ENCODE results near the gene ATP6V1G1.
"Not testable (repeated sequence)": the region's sequence is repeated elsewhere in the genome, so short reads cannot be mapped to it uniquely, and the experiment has no call there.

The ATP6V1G1 gene

GRCh38 chr9:114580609-114581193 is 6.9 kb upstream of the ATP6V1G1 start:
- DNase-seq (ENCODE audit: low read depth): no peak

GRCh38 chr9:114583371-114584155 is 4.0 kb upstream of the ATP6V1G1 start:
- DNase-seq (ENCODE audit: low read depth): no peak

GRCh38 chr9:114588210-114588609 is 641 bp downstream of the ATP6V1G1 start:
- DNase-seq (ENCODE audit: low read depth): no peak

- no peak for DNase-seq (ENCODE audit: low read depth)
Measured at GRCh38 chr9:114588651-114589526, 1.3 kb downstream of the ATP6V1G1 start.

GRCh38 chr9:114590328-114590727 is 2.8 kb downstream of the ATP6V1G1 start:
- no peak for DNase-seq (ENCODE audit: low read depth)

GRCh38 chr9:114591291-114591787 is 3.8 kb downstream of the ATP6V1G1 start:
- no peak for DNase-seq (ENCODE audit: low read depth)

GRCh38 chr9:114591849-114592248 is 4.3 kb downstream of the ATP6V1G1 start:
- no peak for DNase-seq (ENCODE audit: low read depth)

GRCh38 chr9:114592356-114592755 is 4.8 kb downstream of the ATP6V1G1 start:
- no peak for DNase-seq (ENCODE audit: low read depth)

- no peak for DNase-seq (ENCODE audit: low read depth)
Measured at GRCh38 chr9:114594136-114594535, 6.6 kb downstream of the ATP6V1G1 start.

GRCh38 chr9:114600502-114601248 is 13.1 kb downstream of the ATP6V1G1 start:
- not testable (repeated sequence) for DNase-seq (ENCODE audit: low read depth)

- not testable (repeated sequence) for DNase-seq (ENCODE audit: low read depth)
Measured at GRCh38 chr9:114601787-114602186, 14.2 kb downstream of the ATP6V1G1 start.

GRCh38 chr9:114602620-114603019 is 15.1 kb downstream of the ATP6V1G1 start:
- DNase-seq (ENCODE audit: low read depth): no peak

- DNase-seq (ENCODE audit: low read depth): no peak
Measured at GRCh38 chr9:114603248-114603647, 15.7 kb downstream of the ATP6V1G1 start.

GRCh38 chr9:114604989-114605388 is 17.4 kb downstream of the ATP6V1G1 start:
- DNase-seq (ENCODE audit: low read depth): no peak

GRCh38 chr9:114606068-114606467 is 18.5 kb downstream of the ATP6V1G1 start:
- no peak for DNase-seq (ENCODE audit: low read depth)

- DNase-seq (ENCODE audit: low read depth): no peak
Measured at GRCh38 chr9:114606597-114607207, 19.1 kb downstream of the ATP6V1G1 start.

- DNase-seq (ENCODE audit: low read depth): no peak
Measured at GRCh38 chr9:114607671-114608524, 20.3 kb downstream of the ATP6V1G1 start.

GRCh38 chr9:114608525-114608796 is 20.9 kb downstream of the ATP6V1G1 start:
- DNase-seq (ENCODE audit: low read depth): no peak

GRCh38 chr9:114611516-114612271 is 24.1 kb downstream of the ATP6V1G1 start:
- DNase-seq (ENCODE audit: low read depth): no peak
